Muscle layer of duodenum (tissue), 2 donors: ENCODE measurements around the gene LENG9.
A peak's percentile ranks its signal among the peaks of the same experiment; 100 is the strongest.

Experiments
- H3K27ac ChIP-seq: one replicate; pipeline ENCODE4 v1.7.0; 2013; ENCODE audit warnings: mild to moderate bottlenecking, low read length
- H3K27me3 ChIP-seq: one replicate; pipeline ENCODE4 v1.7.0; 2013; ENCODE audit warnings: low read depth, mild to moderate bottlenecking, control low read depth, low read length
- H3K36me3 ChIP-seq, 2 donors: one replicate each; pipeline ENCODE4 v1.7.0; 2013; ENCODE audit warnings: low read length in 2 of 2, control low read depth in 1 of 2, mild to moderate bottlenecking in 1 of 2; ENCODE audit not compliant: insufficient read depth in 2 of 2, control insufficient read depth in 1 of 2
- H3K4me1 ChIP-seq, 2 donors: one replicate each; pipeline ENCODE4 v1.7.0; 2013; ENCODE audit warnings: low read length in 2 of 2, mild to moderate bottlenecking in 2 of 2, control low read depth in 1 of 2, moderate library complexity in 1 of 2; ENCODE audit not compliant: insufficient read depth in 2 of 2, control insufficient read depth in 1 of 2
- H3K4me3 ChIP-seq, 2 donors: one replicate each; pipeline ENCODE4 v1.7.0; 2013; ENCODE audit warnings: low read length in 2 of 2, low read depth in 1 of 2, mild to moderate bottlenecking in 1 of 2
- H3K9me3 ChIP-seq, 2 donors: one replicate each; pipeline ENCODE4 v1.7.0; 2013; ENCODE audit warnings: low read length in 2 of 2, control low read depth in 1 of 2, mild to moderate bottlenecking in 1 of 2; ENCODE audit not compliant: control insufficient read depth in 1 of 2
- donor health status: healthy.

Gene LENG9

GRCh38 chr19:54422136-54422535 is 41.4 kb downstream of the LENG9 start:
- Histone ChIP-seq H3K4me1 (peaks cover 0 to 11% of the 10 kb centered on the region in 2 donors), H3K27ac (no peak overlapping the region), H3K36me3 (no peaks in the 10 kb centered on the region), H3K4me3 (no peak overlapping the region), H3K27me3 (peaks cover 8% of the 10 kb centered on the region), H3K9me3 (no peaks in the 10 kb centered on the region)

- Histone ChIP-seq H3K4me1 (peaks cover 0 to 11% of the 10 kb centered on the region in 2 donors), H3K36me3 (no peaks in the 10 kb centered on the region), H3K27me3 (peaks cover 14% of the 10 kb centered on the region), H3K4me3 (no peak overlapping the region), H3K9me3 (no peaks in the 10 kb centered on the region), H3K27ac (no peak overlapping the region)
Observed at GRCh38 chr19:54421521-54421920, 42.1 kb downstream of the LENG9 start.

GRCh38 chr19:54421169-54421516 is 42.4 kb downstream of the LENG9 start:
- H3K27me3 ChIP-seq, result peaks cover 18% of the 10 kb centered on the region

GRCh38 chr19:54420383-54421168 is 43.0 kb downstream of the LENG9 start:
- H3K27me3 ChIP-seq, result peaks cover 23% of the 10 kb centered on the region
- peak overlapping the region in 1 of 2 donors; percentile 31 for H3K4me3 ChIP-seq
- peaks cover 0 to 15% of the 10 kb centered on the region in 2 donors for H3K4me1 ChIP-seq
- H3K9me3 ChIP-seq, result no peaks in the 10 kb centered on the region
- no peak overlapping the region for H3K27ac ChIP-seq
- H3K36me3 ChIP-seq, result no peaks in the 10 kb centered on the region

More at GRCh38 chr19:54421169-54421516, 42.4 kb downstream of the LENG9 start:
- Histone ChIP-seq H3K27ac (no peak overlapping the region), H3K4me1 (peaks cover 0 to 11% of the 10 kb centered on the region in 2 donors), H3K36me3 (no peaks in the 10 kb centered on the region), H3K9me3 (no peaks in the 10 kb centered on the region), H3K4me3 (no peak overlapping the region)

GRCh38 chr19:54420068-54420382 is 43.6 kb downstream of the LENG9 start:
- H3K9me3 ChIP-seq, result no peaks in the 10 kb centered on the region
- H3K4me1 ChIP-seq, result peaks cover 0 to 18% of the 10 kb centered on the region in 2 donors
- H3K27ac ChIP-seq, result no peak overlapping the region
- no peaks in the 10 kb centered on the region for H3K36me3 ChIP-seq
- peaks cover 24% of the 10 kb centered on the region for H3K27me3 ChIP-seq
- no peak overlapping the region for H3K4me3 ChIP-seq

GRCh38 chr19:54418930-54419800 is 44.4 kb downstream of the LENG9 start:
- peaks cover 0 to 18% of the 10 kb centered on the region in 2 donors for H3K4me1 ChIP-seq
- peaks cover 31% of the 10 kb centered on the region for H3K27me3 ChIP-seq
- no peaks in the 10 kb centered on the region for H3K9me3 ChIP-seq
- H3K27ac ChIP-seq, result no peak overlapping the region
- H3K36me3 ChIP-seq, result no peaks in the 10 kb centered on the region
- H3K4me3 ChIP-seq, result no peak overlapping the region

- Histone ChIP-seq H3K27me3 (peaks cover 31% of the 10 kb centered on the region), H3K4me1 (peaks cover 0 to 18% of the 10 kb centered on the region in 2 donors)
Observed at GRCh38 chr19:54418030-54418929, 45.3 kb downstream of the LENG9 start.

GRCh38 chr19:54416695-54417491 is 46.7 kb downstream of the LENG9 start:
- Histone ChIP-seq H3K27me3 (peaks cover 31% of the 10 kb centered on the region), H3K9me3 (no peaks in the 10 kb centered on the region), H3K36me3 (no peaks in the 10 kb centered on the region), H3K4me1 (peaks cover 0 to 18% of the 10 kb centered on the region in 2 donors), H3K4me3 (peak overlapping the region in 1 of 2 donors; percentile 45), H3K27ac (no peak overlapping the region)

More at GRCh38 chr19:54418030-54418929, 45.3 kb downstream of the LENG9 start:
- H3K36me3 ChIP-seq, result no peaks in the 10 kb centered on the region
- H3K27ac ChIP-seq, result no peak overlapping the region
- H3K4me3 ChIP-seq, result peak overlapping the region in 1 of 2 donors; percentile 12
- no peaks in the 10 kb centered on the region for H3K9me3 ChIP-seq

- no peak overlapping the region for H3K27ac ChIP-seq
- peaks cover 31% of the 10 kb centered on the region for H3K27me3 ChIP-seq
- H3K9me3 ChIP-seq, result no peaks in the 10 kb centered on the region
- peak overlapping the region in 1 of 2 donors; percentile 45 for H3K4me3 ChIP-seq
- peaks cover 0 to 12% of the 10 kb centered on the region in 2 donors for H3K4me1 ChIP-seq
- no peaks in the 10 kb centered on the region for H3K36me3 ChIP-seq
Observed at GRCh38 chr19:54415901-54416673, 47.5 kb downstream of the LENG9 start.
